Mucosa of rectum (tissue), 2 donors: ENCODE results near the gene GPATCH1.
"Not testable (repeated sequence)": the region's sequence is repeated elsewhere in the genome, so short reads cannot be mapped to it uniquely, and the experiment has no call there.

Experiments used
- H3K27ac ChIP-seq, 2 donors: one replicate each; pipeline ENCODE4 v1.7.0; 2013; ENCODE audit warnings: inconsistent platforms in 2 of 2, low read depth in 2 of 2, low read length in 2 of 2
- H3K27me3 ChIP-seq, 2 donors: one replicate each; pipeline ENCODE4 v1.7.0; 2013; ENCODE audit warnings: low read length in 2 of 2; ENCODE audit not compliant: control insufficient read depth in 2 of 2, insufficient read depth in 2 of 2
- H3K36me3 ChIP-seq, 2 donors: one replicate each; pipeline ENCODE4 v1.7.0; 2013; ENCODE audit warnings: low read length in 2 of 2; ENCODE audit not compliant: control insufficient read depth in 2 of 2, insufficient read depth in 2 of 2
- H3K4me1 ChIP-seq, 2 donors: one replicate each; pipeline ENCODE4 v1.7.0; 2013; ENCODE audit warnings: low read length in 2 of 2, mild to moderate bottlenecking in 1 of 2; ENCODE audit not compliant: control insufficient read depth in 2 of 2, insufficient read depth in 2 of 2
- H3K4me3 ChIP-seq, 2 donors: one replicate each; pipeline ENCODE4 v1.7.0; 2013; ENCODE audit warnings: low read length in 2 of 2
- H3K9ac ChIP-seq, 2 donors: one replicate each; pipeline ENCODE4 v1.7.0; 2013; ENCODE audit warnings: low read length in 2 of 2, low read depth in 1 of 2, mild to moderate bottlenecking in 1 of 2
- H3K9me3 ChIP-seq, 2 donors: one replicate each; pipeline ENCODE4 v1.7.0; 2013; ENCODE audit warnings: low read length in 2 of 2; ENCODE audit not compliant: control insufficient read depth in 2 of 2
- donor health status: healthy.
- donor health status: Normal muscosa, but diverticular disease.

Gene GPATCH1

GRCh38 chr19:33111587-33111986 lies 30.6 kb downstream of the GPATCH1 start:
- Histone ChIP-seq H3K4me3 (no peak overlapping the region), H3K36me3 (peaks cover 48 to 64% of the 10 kb centered on the region in 2 donors), H3K27me3 (no peaks in the 10 kb centered on the region)

GRCh38 chr19:33114312-33114711 lies 33.3 kb downstream of the GPATCH1 start:
- Histone ChIP-seq H3K4me1 (no peaks in the 10 kb centered on the region), H3K27ac (no peak overlapping the region), H3K4me3 (no peak overlapping the region), H3K9me3 (no peaks in the 10 kb centered on the region), H3K36me3 (peaks cover 43 to 56% of the 10 kb centered on the region in 2 donors), H3K9ac (no peak overlapping the region), H3K27me3 (no peaks in the 10 kb centered on the region)

More at GRCh38 chr19:33111587-33111986, 30.6 kb downstream of the GPATCH1 start:
- no peak overlapping the region for H3K9ac ChIP-seq
- H3K4me1 ChIP-seq, result no peaks in the 10 kb centered on the region
- H3K9me3 ChIP-seq, result no peaks in the 10 kb centered on the region
- no peak overlapping the region for H3K27ac ChIP-seq

GRCh38 chr19:33117501-33117900 lies 36.5 kb downstream of the GPATCH1 start:
- H3K4me3 ChIP-seq, result no peak overlapping the region
- no peaks in the 10 kb centered on the region for H3K27me3 ChIP-seq
- no peak overlapping the region for H3K9ac ChIP-seq
- no peaks in the 10 kb centered on the region for H3K9me3 ChIP-seq
- H3K4me1 ChIP-seq, result no peaks in the 10 kb centered on the region
- H3K36me3 ChIP-seq, result peaks cover 26 to 35% of the 10 kb centered on the region in 2 donors
- H3K27ac ChIP-seq, result no peak overlapping the region

GRCh38 chr19:33118643-33119042 lies 37.7 kb downstream of the GPATCH1 start:
- H3K27me3 ChIP-seq, result no peaks in the 10 kb centered on the region
- peaks cover 24 to 33% of the 10 kb centered on the region in 2 donors for H3K36me3 ChIP-seq
- H3K4me1 ChIP-seq, result no peaks in the 10 kb centered on the region
- no peak overlapping the region for H3K4me3 ChIP-seq
- H3K9ac ChIP-seq, result no peak overlapping the region
- H3K27ac ChIP-seq, result no peak overlapping the region
- no peaks in the 10 kb centered on the region for H3K9me3 ChIP-seq

- H3K27me3 ChIP-seq, result no peaks in the 10 kb centered on the region
- no peaks in the 10 kb centered on the region for H3K4me1 ChIP-seq
- H3K36me3 ChIP-seq, result peaks cover 11 to 29% of the 10 kb centered on the region in 2 donors
- no peak overlapping the region for H3K27ac ChIP-seq
- H3K9me3 ChIP-seq, result no peaks in the 10 kb centered on the region
- H3K9ac ChIP-seq, result no peak overlapping the region
- H3K4me3 ChIP-seq, result no peak overlapping the region
Observed at GRCh38 chr19:33124207-33125098, 43.5 kb downstream of the GPATCH1 start.

- Histone ChIP-seq H3K9ac (no peak overlapping the region), H3K9me3 (no peaks in the 10 kb centered on the region), H3K27ac (no peak overlapping the region), H3K27me3 (no peaks in the 10 kb centered on the region), H3K36me3 (peaks cover 15 to 36% of the 10 kb centered on the region in 2 donors), H3K4me3 (no peak overlapping the region), H3K4me1 (no peaks in the 10 kb centered on the region)
Observed at GRCh38 chr19:33125929-33126388, 45.0 kb downstream of the GPATCH1 start.

GRCh38 chr19:33126712-33127111 lies 45.7 kb downstream of the GPATCH1 start:
- peaks cover 15 to 36% of the 10 kb centered on the region in 2 donors for H3K36me3 ChIP-seq
- H3K9ac ChIP-seq, H3K4me1 ChIP-seq, H3K27ac ChIP-seq, H3K27me3 ChIP-seq, H3K9me3 ChIP-seq, H3K4me3 ChIP-seq: not testable (repeated sequence)

- H3K36me3 ChIP-seq, result peaks cover 10 to 32% of the 10 kb centered on the region in 2 donors
Observed at GRCh38 chr19:33129901-33130300, 48.9 kb downstream of the GPATCH1 start.

GRCh38 chr19:33130433-33130832 lies 49.5 kb downstream of the GPATCH1 start:
- Histone ChIP-seq H3K27ac (no peak overlapping the region), H3K9ac (no peak overlapping the region), H3K4me3 (no peak overlapping the region), H3K36me3 (peaks cover 8 to 32% of the 10 kb centered on the region in 2 donors), H3K27me3 (peaks cover 0 to 4% of the 10 kb centered on the region in 2 donors), H3K4me1 (no peaks in the 10 kb centered on the region), H3K9me3 (no peaks in the 10 kb centered on the region)

More at GRCh38 chr19:33129901-33130300, 48.9 kb downstream of the GPATCH1 start:
- no peak overlapping the region for H3K27ac ChIP-seq
- H3K4me1 ChIP-seq, result no peaks in the 10 kb centered on the region
- no peak overlapping the region for H3K4me3 ChIP-seq
- no peak overlapping the region for H3K9ac ChIP-seq
- H3K9me3 ChIP-seq, result no peaks in the 10 kb centered on the region
- peaks cover 0 to 4% of the 10 kb centered on the region in 2 donors for H3K27me3 ChIP-seq

- H3K36me3 ChIP-seq, result peaks cover 8 to 27% of the 10 kb centered on the region in 2 donors
- no peak within 1 kb of the TSS for H3K9ac ChIP-seq
- H3K4me3 ChIP-seq, result no peak within 1 kb of the TSS
- H3K27ac ChIP-seq, result no peak within 1 kb of the TSS
- H3K27me3 ChIP-seq, result peaks cover 0 to 4% of the 10 kb centered on the region in 2 donors
- no peaks in the 10 kb centered on the region for H3K4me1 ChIP-seq
- H3K9me3 ChIP-seq, result no peaks in the 10 kb centered on the region
Observed at GRCh38 chr19:33132021-33132420, 51.0 kb downstream of the GPATCH1 start, which contains the start of gene WDR88. Gene WDR88 (plus strand): TSS chr19:33132114. CDS start chr19:33132170, 56 bp downstream.
